CD4-positive, alpha-beta T cell (primary cell): ENCODE measurements around the gene ARHGAP25. TPM values are rescaled to one million over a fixed set of nuclear protein-coding genes. Genes with fewer than 3 reads are reported as not detected.

ENCODE experiments used
- ATAC-seq: fragments of 200-7000 bp; cut with Tn5 transposase; one replicate; pipeline ENCODE4 v1.10.0; 2022; ENCODE audit warnings: mild to moderate bottlenecking; ENCODE audit not compliant: poor library complexity
- CTCF ChIA-PET: fragments of 350-600 bp; sonication (Branson Sonifier 250); formaldehyde crosslinking; loops from one replicate; lab custom pipeline; 2021; ENCODE audit warnings: antibody characterized with exemption, inconsistent platforms; lab: Charles Lee
- POLR2A ChIA-PET: fragments of 350-600 bp; sonication (Branson Sonifier 250); formaldehyde crosslinking; loops from one replicate; lab custom pipeline; 2021; ENCODE audit warnings: antibody characterized with exemption, inconsistent platforms; lab: Charles Lee
- DNase-seq, 14 experiments: peaks; one replicate each; pipeline ENCODE4 v3.0.0-alpha.2; 2013 to 2020; ENCODE audit warnings: mixed read lengths in 2 of 14
- H3K27ac ChIP-seq, 2 donors: one replicate each; pipeline versions ENCODE4 v1.5.1 to v1.7.0; 2013; ENCODE audit warnings: low read length in 2 of 2, low read depth in 1 of 2, mild to moderate bottlenecking in 1 of 2
- H3K27me3 ChIP-seq, 2 experiments: 1 replicate in 1 of 2; 2 replicates in 1 of 2; pipeline versions ENCODE4 v1.6.1 to v1.7.0; 2013; ENCODE audit warnings: low read length in 2 of 2, control low read depth in 1 of 2, mild to moderate bottlenecking in 1 of 2, moderate library complexity in 1 of 2; ENCODE audit not compliant: insufficient read depth in 2 of 2, control insufficient read depth in 1 of 2
- H3K36me3 ChIP-seq: one replicate; pipeline ENCODE4 v1.6.1; 2013; ENCODE audit warnings: low read length, control low read depth; ENCODE audit not compliant: insufficient read depth
- H3K4me1 ChIP-seq: one replicate; pipeline ENCODE4 v1.6.1; 2013; ENCODE audit warnings: low read length, control low read depth; ENCODE audit not compliant: insufficient read depth
- H3K4me3 ChIP-seq: one replicate; pipeline ENCODE4 v1.5.1; 2013; ENCODE audit warnings: mild to moderate bottlenecking, low read length, moderate library complexity
- H3K9me3 ChIP-seq, 2 experiments: 1 replicate in 1 of 2; 2 replicates in 1 of 2; pipeline versions ENCODE4 v1.6.1 to v1.7.0; 2013; ENCODE audit warnings: low read length in 2 of 2, mild to moderate bottlenecking in 2 of 2, control low read depth in 1 of 2, moderate library complexity in 1 of 2; ENCODE audit not compliant: control insufficient read depth in 1 of 2, insufficient read depth in 1 of 2
- H3K27ac Mint-ChIP-seq: one replicate; pipeline ENCODE4 v1.8.0; 2020; ENCODE audit warnings: mixed read lengths
- H3K27me3 Mint-ChIP-seq: one replicate; pipeline ENCODE4 v1.8.0; 2021; ENCODE audit warnings: mixed read lengths
- H3K36me3 Mint-ChIP-seq: one replicate; pipeline ENCODE4 v1.8.0; 2021; ENCODE audit warnings: low read depth, mixed read lengths
- H3K4me1 Mint-ChIP-seq: one replicate; pipeline ENCODE4 v1.8.0; 2021; ENCODE audit warnings: low read depth, mixed read lengths
- H3K4me3 Mint-ChIP-seq: one replicate; pipeline ENCODE4 v1.8.0; 2020; ENCODE audit warnings: mild to moderate bottlenecking, mixed read lengths
- H3K9me3 Mint-ChIP-seq: one replicate; pipeline ENCODE4 v1.8.0; 2020; ENCODE audit warnings: mixed read lengths
- CTCF ChIP-seq: fragments of 200-600 bp; IDR thresholded peaks from one replicate; pipeline ENCODE4 v1.8.0; 2022; ENCODE audit warnings: antibody characterized with exemption, mild to moderate bottlenecking
- intact Hi-C, 2 experiments: fragments of 100-400 bp; cut with DNase I in 1 of 2; cut with micrococcal nuclease in 1 of 2; formaldehyde crosslinking; loops; one replicate each; pipeline versions ENCODE4 v1.15.1 to v1.9.0; 2023 to 2025; cut with DNase I, micrococcal nuclease
- total RNA-seq, 174 experiments: library from RNA in 2 of 174; stranded (reverse) in 2 of 174; gene quantifications; one replicate each; pipeline ENCODE4 v1.2.3 and lab custom pipeline; 2021 to 2026

The ARHGAP25 gene
- total RNA-seq, 2 experiments from 2014 or later: 39.3 to 41.8 TPM

GRCh38 chr2:68757081-68757480 lies 22.5 kb downstream of the ARHGAP25 start:
- DNase-seq (no peak), ATAC-seq (no peak)
- Histone ChIP-seq H3K4me1 (peaks cover 30% of the 10 kb centered on the region), H3K27me3 (no peaks in the 10 kb centered on the region), H3K27ac (no peak overlapping the region), H3K9me3 (peaks cover 0 to 7% of the 10 kb centered on the region in 2 experiments), H3K36me3 (peaks cover 28% of the 10 kb centered on the region), H3K4me3 (no peak overlapping the region)
- Mint-ChIP-seq H3K9me3 (peaks cover 2% of the 10 kb centered on the region), H3K27me3 (no peaks in the 10 kb centered on the region), H3K36me3 (peaks cover 64% of the 10 kb centered on the region), H3K4me1 (peaks cover 97% of the 10 kb centered on the region), H3K27ac (peak overlapping the region; percentile 94), H3K4me3 (peak overlapping the region; percentile 30)
- no peak for TF ChIP-seq CTCF
- intact Hi-C loops: no loop called here
- POLR2A ChIA-PET: interaction anchor here (0.9 to 3.6 kb wide), 5 partner anchors 8 to 36 kb away, joined by 3 to 70 read pairs (median 5); no protein-coding TSS in a partner anchor
- CTCF ChIA-PET: interaction anchor here (1.2 to 1.3 kb wide), 2 partner anchors 9 to 19 kb away, joined by 3 to 5 read pairs; no protein-coding TSS in a partner anchor

GRCh38 chr2:68762100-68762499 lies 27.5 kb downstream of the ARHGAP25 start:
- peaks cover 12% of the 10 kb centered on the region for H3K36me3 ChIP-seq
- intact Hi-C loops: no loop called here
- peaks cover 40% of the 10 kb centered on the region for H3K4me1 ChIP-seq
- no peak for TF ChIP-seq CTCF
- no peaks in the 10 kb centered on the region for H3K9me3 Mint-ChIP-seq
- peaks cover 0 to 3% of the 10 kb centered on the region in 2 experiments for H3K9me3 ChIP-seq
- ATAC-seq: no peak
- H3K4me3 ChIP-seq: no peak overlapping the region
- CTCF ChIA-PET: interaction anchor here (0.8 to 4.7 kb wide), 7 partner anchors 10 to 162 kb away, joined by 3 to 49 read pairs (median 3); no protein-coding TSS in a partner anchor
- H3K27ac Mint-ChIP-seq: peak overlapping the region; percentile 94
- H3K27ac ChIP-seq: peak overlapping the region; percentile 76 to 89
- DNase-seq: no peak
- peaks cover 96% of the 10 kb centered on the region for H3K4me1 Mint-ChIP-seq
- peaks cover 38% of the 10 kb centered on the region for H3K36me3 Mint-ChIP-seq
- H3K4me3 Mint-ChIP-seq: peak overlapping the region; percentile 26
- no peaks in the 10 kb centered on the region for H3K27me3 Mint-ChIP-seq
- POLR2A ChIA-PET: interaction anchor here (0.7 to 10.8 kb wide), 7 partner anchors 9 to 146 kb away, joined by 3 to 238 read pairs (median 4); no protein-coding TSS in a partner anchor
- no peaks in the 10 kb centered on the region for H3K27me3 ChIP-seq

GRCh38 chr2:68762665-68763064 lies 28.1 kb downstream of the ARHGAP25 start:
- Histone ChIP-seq H3K4me3 (no peak overlapping the region), H3K27me3 (no peaks in the 10 kb centered on the region), H3K9me3 (no peaks in the 10 kb centered on the region), H3K27ac (peak overlapping the region; percentile 76 to 89), H3K36me3 (peaks cover 8% of the 10 kb centered on the region), H3K4me1 (peaks cover 46% of the 10 kb centered on the region)
- peak overlapping the region; percentile 26 for H3K4me3 Mint-ChIP-seq
- H3K27me3 Mint-ChIP-seq: no peaks in the 10 kb centered on the region
- peaks cover 32% of the 10 kb centered on the region for H3K36me3 Mint-ChIP-seq
- ChIA-PET CTCF (interaction anchor here (0.8 to 4.7 kb wide), 6 partner anchors 10 to 161 kb away, joined by 3 to 49 read pairs (median 4); no protein-coding TSS in a partner anchor), POLR2A (interaction anchor here (0.7 to 10.8 kb wide), 7 partner anchors 9 to 146 kb away, joined by 3 to 238 read pairs (median 5); partner anchors contain the start of gene ARHGAP25)
- no peaks in the 10 kb centered on the region for H3K9me3 Mint-ChIP-seq
- intact Hi-C loops: no loop called here
- no peak for TF ChIP-seq CTCF
- DNase-seq (peak in 4 of 14 experiments; percentile 30 to 83 (median 76)), ATAC-seq (peak; percentile 18)
- peaks cover 96% of the 10 kb centered on the region for H3K4me1 Mint-ChIP-seq
- H3K27ac Mint-ChIP-seq: peak overlapping the region; percentile 94
